IMR-90 (cell line): ENCODE data around the gene SPATC1L. TPM values are rescaled to one million over a fixed set of nuclear protein-coding genes. Genes with fewer than 3 reads are reported as not detected.
"Not testable (repeated sequence)": the region's sequence is repeated elsewhere in the genome, so short reads cannot be mapped to it uniquely, and the experiment has no call there.

ENCODE experiments used
- ATAC-seq: fragments of 200-7000 bp; cut with Tn5 transposase; 2 replicates; pipeline ENCODE4 v1.9.1; 2020; ENCODE audit warnings: low read depth, mild to moderate bottlenecking, moderate library complexity
- BruUV-seq: library from RNA; stranded (reverse); fragments of 400-500 nt; replicated peaks from 2 replicates; lab custom pipeline; 2021; lab: Mats Ljungman, UMichigan
- CTCF ChIA-PET: fragments of 300-600 bp; formaldehyde crosslinking; extraction: SDS; loops from one replicate; lab custom pipeline; 2021; ENCODE audit warnings: antibody characterized with exemption; lab: Yijun Ruan, JAX
- POLR2A ChIA-PET: fragments of 300-600 bp; sonication (Branson Sonifier 250); formaldehyde crosslinking; loops from one replicate; lab custom pipeline; 2022; ENCODE audit warnings: antibody characterized with exemption; ENCODE audit not compliant: unreplicated experiment; lab: Charles Lee
- DNase-seq: peaks from one replicate; pipeline ENCODE4 v3.0.0; 2013
- H2AFZ ChIP-seq: replicated peaks from 2 replicates; pipeline ENCODE3; 2013; ENCODE audit warnings: low read length, mild to moderate bottlenecking; ENCODE audit not compliant: poor library complexity
- H2AK5ac ChIP-seq: 2 replicates; pipeline ENCODE4 v1.6.1; 2013; ENCODE audit warnings: low read depth, low read length, inconsistent platforms
- H2AK9ac ChIP-seq: replicated peaks from 2 replicates; pipeline ENCODE3; 2013; ENCODE audit warnings: mild to moderate bottlenecking, low read depth, low read length, moderate library complexity; ENCODE audit not compliant: poor library complexity
- H2BK120ac ChIP-seq: 2 replicates; pipeline ENCODE4 v1.6.1; 2013; ENCODE audit warnings: low read depth, low read length, inconsistent platforms
- H2BK15ac ChIP-seq: 3 replicates; pipeline ENCODE4 v1.6.1; 2013; ENCODE audit warnings: low read depth, low read length, inconsistent platforms
- H2BK20ac ChIP-seq: 2 replicates; pipeline ENCODE4 v1.6.1; 2013; ENCODE audit warnings: low read depth, mild to moderate bottlenecking, inconsistent platforms, low read length, moderate library complexity
- H2BK5ac ChIP-seq: 2 replicates; pipeline ENCODE4 v1.6.1; 2013; ENCODE audit warnings: mild to moderate bottlenecking, low read depth, low read length, inconsistent platforms; ENCODE audit not compliant: poor library complexity, severe bottlenecking
- H3K14ac ChIP-seq: replicated peaks from 2 replicates; pipeline ENCODE4 v1.6.1; 2013; ENCODE audit warnings: low read depth, low read length, inconsistent platforms
- H3K18ac ChIP-seq: 2 replicates; pipeline ENCODE4 v1.6.1; 2013; ENCODE audit warnings: low read depth, low read length, control low read depth
- H3K23ac ChIP-seq: 2 replicates; pipeline ENCODE4 v1.6.1; 2013; ENCODE audit warnings: low read depth, low read length, inconsistent platforms
- H3K27ac ChIP-seq: 2 replicates; pipeline ENCODE4 v1.5.1; 2013; ENCODE audit warnings: mild to moderate bottlenecking, control low read depth, low read length; ENCODE audit not compliant: insufficient read depth
- H3K27me3 ChIP-seq: 2 replicates; pipeline ENCODE4 v1.6.1; 2013; ENCODE audit warnings: low read length; ENCODE audit not compliant: control insufficient read depth, insufficient read depth
- H3K36me3 ChIP-seq: 2 replicates; pipeline ENCODE4 v1.6.1; 2013; ENCODE audit warnings: low read length, mixed read lengths; ENCODE audit not compliant: control insufficient read depth, insufficient read depth
- H3K4ac ChIP-seq: 2 replicates; pipeline ENCODE4 v1.6.1; 2013; ENCODE audit warnings: low read depth, low read length, inconsistent platforms
- H3K4me1 ChIP-seq: 2 replicates; pipeline ENCODE4 v1.6.1; 2013; ENCODE audit warnings: low read length, mixed read lengths; ENCODE audit not compliant: control insufficient read depth, insufficient read depth
- H3K4me2 ChIP-seq: 2 replicates; pipeline ENCODE4 v1.6.1; 2013; ENCODE audit warnings: low read depth, mild to moderate bottlenecking, control low read depth, low read length, moderate library complexity
- H3K4me3 ChIP-seq: 2 replicates; pipeline ENCODE4 v1.5.1; 2013; ENCODE audit warnings: low read depth, mild to moderate bottlenecking, control low read depth, low read length, moderate library complexity; ENCODE audit not compliant: insufficient read depth
- H3K56ac ChIP-seq: 2 replicates; pipeline ENCODE4 v1.6.1; 2013; ENCODE audit warnings: low read length, inconsistent platforms; ENCODE audit not compliant: insufficient read depth; ENCODE audit errors: extremely low read depth
- H3K79me1 ChIP-seq, 2 experiments: 2 replicates each; pipeline ENCODE4 v1.6.1; 2013; ENCODE audit warnings: low read length in 2 of 2, inconsistent platforms in 1 of 2, low read depth in 1 of 2
- H3K9ac ChIP-seq: 2 replicates; pipeline ENCODE4 v1.6.1; 2013; ENCODE audit warnings: low read depth, low read length, control low read depth
- H3K9me1 ChIP-seq: 2 replicates; pipeline ENCODE4 v1.6.1; 2013; ENCODE audit warnings: low read length, inconsistent platforms; ENCODE audit not compliant: insufficient read depth
- H3K9me3 ChIP-seq: 2 replicates; pipeline ENCODE4 v1.6.1; 2013; ENCODE audit warnings: low read length; ENCODE audit not compliant: control insufficient read depth, insufficient read depth
- H4K20me1 ChIP-seq: 2 replicates; pipeline ENCODE4 v1.6.1; 2013; ENCODE audit warnings: low read length, inconsistent platforms; ENCODE audit not compliant: insufficient read depth
- H4K5ac ChIP-seq: 2 replicates; pipeline ENCODE4 v1.6.1; 2013; ENCODE audit warnings: mild to moderate bottlenecking, low read depth, low read length, control low read depth
- H4K8ac ChIP-seq, 2 experiments: 2 replicates each; pipeline ENCODE4 v1.6.1; 2013; ENCODE audit warnings: low read depth in 2 of 2, low read length in 2 of 2, control low read depth in 1 of 2, inconsistent platforms in 1 of 2
- H4K91ac ChIP-seq: 2 replicates; pipeline ENCODE4 v1.6.1; 2013; ENCODE audit warnings: low read depth, low read length, inconsistent platforms; ENCODE audit not compliant: insufficient read depth
- CHD1 ChIP-seq: IDR thresholded peaks from 2 replicates; pipeline ENCODE4 v1.6.1; 2012; ENCODE audit warnings: low read depth, low read length, improper control_type of control experiment
- MXI1 ChIP-seq: IDR thresholded peaks from 2 replicates; pipeline ENCODE4 v1.6.1; 2012; ENCODE audit warnings: low read depth, mild to moderate bottlenecking, low read length, moderate library complexity, borderline replicate concordance
- RFX5 ChIP-seq: IDR thresholded peaks from 2 replicates; pipeline ENCODE4 v1.8.0; 2012; ENCODE audit warnings: low read depth, mild to moderate bottlenecking, low read length, moderate library complexity
- SMC3 ChIP-seq: fragments of 150-350 bp; IDR thresholded peaks from 2 replicates; pipeline ENCODE4 v1.6.1; 2016; ENCODE audit warnings: low read depth, mild to moderate bottlenecking, antibody characterized with exemption, low read length, moderate library complexity
- WGBS, 2 experiments: methylation state at CpG; one replicate each; pipeline versions ENCODE4 v1.1.5 to v1.1.7; 2013; ENCODE audit warnings: missing lambda C conversion rate in 2 of 2; ENCODE audit not compliant: insufficient read length in 1 of 2; ENCODE audit errors: extremely low coverage in 2 of 2; 5-methylcytosine and 5-hydroxymethylcytosine counted together
- dilution Hi-C: fragments of 300-500 bp; cut with HindIII; formaldehyde crosslinking; loops from one replicate; pipeline ENCODE4 v1.14.3; 2018; ENCODE audit warnings: low sequenced_read_pairs; ENCODE audit not compliant: unreplicated experiment
- in situ Hi-C: fragments of 300-500 bp; cut with MboI; formaldehyde crosslinking; loops from 3 replicates; pipeline ENCODE4 v1.14.3; 2019; ENCODE audit warnings: low sequenced_read_pairs, inconsistent platforms, mixed read lengths
- intact Hi-C: fragments of 100-400 bp; cut with micrococcal nuclease; formaldehyde crosslinking; loops from 2 replicates; pipeline ENCODE4 v1.10.0; 2022
- polyA plus RNA-seq, 3 experiments: library from polyadenylated mRNA; depleted of rRNA; stranded (reverse); fragments of >200 nt; gene quantifications; 2 replicates each; pipeline ENCODE4 v1.2.3, GENCODE V29; 2012; ENCODE audit warnings: low replicate concordance in 1 of 3
- total RNA-seq: library from RNA; depleted of rRNA; stranded (reverse); fragments of >200 nt; gene quantifications from 2 replicates; pipeline ENCODE4 v1.2.3, GENCODE V29; 2012
- TF ChIP-seq, protein P1 (sequence below): fragments of 150-350 bp; IDR thresholded peaks from 2 replicates; pipeline ENCODE4 v1.6.1; 2016; ENCODE audit warnings: low read depth, mild to moderate bottlenecking, low read length, moderate library complexity, borderline replicate concordance

Gene SPATC1L
- total and polyA plus RNA-seq, 2 of the 4 experiments (the other 2 are of a cell fraction): 3.8 to 17.2 TPM

DNA sequence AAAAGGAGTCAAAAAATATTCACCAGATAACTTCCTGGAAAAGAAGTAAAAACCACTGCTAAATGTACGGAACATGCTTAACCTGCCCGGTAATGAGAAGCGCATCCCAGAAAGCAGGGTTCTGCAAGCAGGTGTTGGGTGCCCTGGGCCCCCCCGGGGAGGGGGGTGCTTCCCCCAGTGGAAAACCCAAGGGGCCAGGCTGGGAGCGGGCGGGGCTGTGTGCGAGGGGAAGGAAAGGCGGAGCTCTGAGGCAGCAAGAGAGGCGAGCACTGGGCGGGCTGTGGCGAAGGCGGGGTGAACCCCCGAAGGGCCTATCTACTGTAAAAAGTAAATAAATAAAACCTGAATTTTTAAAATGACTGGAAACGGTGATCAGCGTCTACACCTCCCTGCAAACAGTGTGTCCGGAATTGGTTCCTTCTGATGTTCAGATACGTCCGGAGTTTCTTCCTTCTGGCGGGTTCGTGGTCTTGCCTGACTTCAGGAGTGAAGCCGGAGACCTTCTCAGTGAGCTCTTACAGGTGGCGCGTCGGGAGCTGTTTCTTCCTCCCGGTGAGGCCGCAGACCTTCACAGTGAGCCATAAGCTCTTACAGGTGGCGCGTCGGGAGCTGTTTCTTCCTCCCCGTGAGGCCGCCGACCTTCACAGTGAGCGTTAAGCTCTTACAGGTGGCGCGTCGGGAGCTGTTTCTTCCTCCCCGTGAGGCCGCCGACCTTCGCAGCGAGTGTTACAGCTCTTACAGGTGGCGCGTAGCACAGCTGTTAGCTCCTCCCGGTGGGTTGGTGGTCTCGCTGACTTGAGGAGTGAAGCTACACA is 42.3 kb downstream of the SPATC1L start:
- dilution Hi-C loops: no loop called here

DNA sequence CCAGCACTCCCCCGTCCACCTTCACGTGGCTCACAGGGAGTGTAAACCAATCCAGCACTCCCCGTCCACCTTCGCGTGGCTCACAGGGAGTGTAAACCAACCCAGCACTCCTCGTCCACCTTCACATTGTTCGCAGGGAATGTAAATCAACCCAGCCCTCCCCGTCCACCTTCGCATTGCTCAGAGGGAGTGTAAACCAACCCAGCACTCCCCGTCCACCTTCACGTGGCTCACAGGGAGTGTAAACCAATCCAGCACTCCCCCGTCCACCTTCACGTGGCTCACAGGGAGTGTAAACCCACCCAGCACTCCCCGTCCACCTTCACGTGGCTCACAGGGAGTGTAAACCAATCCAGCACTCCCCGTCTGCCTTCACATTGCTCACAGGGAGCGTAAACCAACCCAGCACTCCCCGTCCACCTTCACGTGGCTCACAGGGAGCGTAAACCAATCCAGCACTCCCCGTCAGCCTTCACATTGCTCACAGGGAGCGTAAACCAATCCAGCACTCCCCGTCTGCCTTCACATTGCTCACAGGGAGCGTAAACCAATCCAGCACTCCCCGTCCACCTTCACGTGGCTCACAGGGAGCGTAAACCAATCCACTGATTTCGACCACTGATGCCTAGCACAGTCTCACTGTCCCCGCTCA is 43.8 kb downstream of the SPATC1L start:
- H3K23ac ChIP-seq, H3K4me3 ChIP-seq, H3K18ac ChIP-seq, H3K14ac ChIP-seq, H4K91ac ChIP-seq, BruUV-seq, ATAC-seq, H4K20me1 ChIP-seq, H3K9me3 ChIP-seq, H2BK20ac ChIP-seq, in situ Hi-C loops, H3K36me3 ChIP-seq, H3K4ac ChIP-seq, H3K9me1 ChIP-seq, H3K4me2 ChIP-seq, H3K9ac ChIP-seq, H4K5ac ChIP-seq, H2AK9ac ChIP-seq, H2BK5ac ChIP-seq, H4K8ac ChIP-seq, H3K56ac ChIP-seq, H3K27ac ChIP-seq, H3K4me1 ChIP-seq, H3K27me3 ChIP-seq, POLR2A ChIA-PET, CTCF ChIA-PET, intact Hi-C loops, DNase-seq, H3K79me1 ChIP-seq, dilution Hi-C loops, H2BK120ac ChIP-seq: not testable (repeated sequence)
- 47% methylated on average over 24 of the region's 29 CpGs; no CpG with 5 or more reads in 1 of the 2 experiments for WGBS, 2 experiments
- Histone ChIP-seq H2BK15ac (peak overlapping the region; percentile 59; the same call in 1 of the 3 replicates), H2AFZ (peak overlapping the region; percentile 67), H2AK5ac (peak overlapping the region; percentile 87)

More for the DNA sequence above, 42.3 kb downstream of the SPATC1L start:
- H3K4me2 ChIP-seq: no peak overlapping the region
- no peak overlapping the region for H4K5ac ChIP-seq
- peak overlapping the region; percentile 23 for H2AFZ ChIP-seq
- no peak overlapping the region for H3K4ac ChIP-seq
- H3K56ac ChIP-seq: no peak overlapping the region
- H2AK9ac ChIP-seq: no peak overlapping the region
- no peak overlapping the region for H3K18ac ChIP-seq
- no peak overlapping the region for H3K27ac ChIP-seq
- WGBS, 2 experiments: 90% methylated on average over 29 of the region's 45 CpGs; no CpG with 5 or more reads in 1 of the 2 experiments
- in situ Hi-C loops (no loop called here), intact Hi-C loops (no loop called here)
- H3K23ac ChIP-seq: no peak overlapping the region
- no peak overlapping the region for H3K4me3 ChIP-seq
- H3K9me3 ChIP-seq: no peaks in the 10 kb centered on the region
- no peak overlapping the region for H2BK15ac ChIP-seq
- H3K79me1 ChIP-seq: no peaks in the 10 kb centered on the region
- TF ChIP-seq SMC3 (no peak), MXI1 (no peak), RFX5 (no peak), CHD1 (no peak)
- TF ChIP-seq, protein P1, sequence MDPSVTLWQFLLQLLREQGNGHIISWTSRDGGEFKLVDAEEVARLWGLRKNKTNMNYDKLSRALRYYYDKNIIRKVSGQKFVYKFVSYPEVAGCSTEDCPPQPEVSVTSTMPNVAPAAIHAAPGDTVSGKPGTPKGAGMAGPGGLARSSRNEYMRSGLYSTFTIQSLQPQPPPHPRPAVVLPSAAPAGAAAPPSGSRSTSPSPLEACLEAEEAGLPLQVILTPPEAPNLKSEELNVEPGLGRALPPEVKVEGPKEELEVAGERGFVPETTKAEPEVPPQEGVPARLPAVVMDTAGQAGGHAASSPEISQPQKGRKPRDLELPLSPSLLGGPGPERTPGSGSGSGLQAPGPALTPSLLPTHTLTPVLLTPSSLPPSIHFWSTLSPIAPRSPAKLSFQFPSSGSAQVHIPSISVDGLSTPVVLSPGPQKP: no peak
- H3K14ac ChIP-seq: no peak overlapping the region
- 0 out of 2 replicates have a peak, but pooled peaks cover 2% of the 10 kb centered on the region for H3K4me1 ChIP-seq
- no peaks in the 10 kb centered on the region for H3K27me3 ChIP-seq
- H4K91ac ChIP-seq: no peak overlapping the region
- no peak overlapping the region for H4K8ac ChIP-seq
- no peak overlapping the region for H3K9ac ChIP-seq
- no peaks in the 10 kb centered on the region for H3K36me3 ChIP-seq
- no peak overlapping the region for H2BK120ac ChIP-seq
- H2AK5ac ChIP-seq: peak overlapping the region; percentile 54; the same call in 1 of the 2 replicates
- POLR2A ChIA-PET: no interaction called here
- no peak for ATAC-seq
- H4K20me1 ChIP-seq: no peaks in the 10 kb centered on the region
- no peak for DNase-seq
- no peaks in the 10 kb centered on the region for H3K9me1 ChIP-seq
- CTCF ChIA-PET: interaction anchor here (1.6 kb wide), 1 partner anchor 168 kb away, joined by 6 read pairs; no protein-coding TSS in a partner anchor
- no peak overlapping the region for H2BK20ac ChIP-seq
- no peak overlapping the region for H2BK5ac ChIP-seq
- no TSS peak for BruUV-seq
